GM18909 (cell line): ENCODE measurements around the gene CEACAM19.

Source experiments
- ATAC-seq: cut with Tn5 transposase; IDR thresholded peaks from one replicate; pipeline ENCODE4 v1.9.1; 2021; ENCODE audit warnings: mild to moderate bottlenecking; ENCODE audit not compliant: unreplicated experiment, poor library complexity

Gene CEACAM19

DNA sequence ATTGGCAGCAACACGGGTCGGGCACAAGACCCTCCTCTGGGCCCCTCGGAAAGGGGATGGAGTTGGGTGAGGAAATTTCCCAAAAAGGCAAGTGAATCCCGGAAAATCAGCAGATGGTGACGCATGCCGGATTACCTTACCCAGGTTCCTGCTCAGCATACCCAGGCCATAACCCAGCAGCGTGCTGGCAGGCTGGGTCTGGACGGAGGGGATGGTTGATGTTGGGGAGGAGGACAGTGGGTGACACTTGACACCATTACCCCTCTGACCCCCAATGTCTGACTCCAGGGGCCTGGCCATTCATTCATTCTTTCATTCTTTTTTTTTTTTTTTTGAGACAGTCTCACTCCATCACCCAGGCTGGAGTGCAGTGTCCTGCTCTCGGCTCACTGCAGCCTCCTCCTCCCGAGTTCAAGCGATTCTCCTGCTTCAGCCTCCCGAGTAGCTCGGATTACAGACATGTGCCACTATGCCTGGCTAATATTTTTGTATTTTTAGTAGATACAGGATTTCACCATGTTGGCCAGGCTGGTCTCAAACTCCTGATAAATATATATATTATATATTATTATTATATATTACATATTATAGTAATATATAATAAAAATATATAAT lies 26.8 kb upstream of the CEACAM19 start:
- ATAC-seq, result no peak

DNA sequence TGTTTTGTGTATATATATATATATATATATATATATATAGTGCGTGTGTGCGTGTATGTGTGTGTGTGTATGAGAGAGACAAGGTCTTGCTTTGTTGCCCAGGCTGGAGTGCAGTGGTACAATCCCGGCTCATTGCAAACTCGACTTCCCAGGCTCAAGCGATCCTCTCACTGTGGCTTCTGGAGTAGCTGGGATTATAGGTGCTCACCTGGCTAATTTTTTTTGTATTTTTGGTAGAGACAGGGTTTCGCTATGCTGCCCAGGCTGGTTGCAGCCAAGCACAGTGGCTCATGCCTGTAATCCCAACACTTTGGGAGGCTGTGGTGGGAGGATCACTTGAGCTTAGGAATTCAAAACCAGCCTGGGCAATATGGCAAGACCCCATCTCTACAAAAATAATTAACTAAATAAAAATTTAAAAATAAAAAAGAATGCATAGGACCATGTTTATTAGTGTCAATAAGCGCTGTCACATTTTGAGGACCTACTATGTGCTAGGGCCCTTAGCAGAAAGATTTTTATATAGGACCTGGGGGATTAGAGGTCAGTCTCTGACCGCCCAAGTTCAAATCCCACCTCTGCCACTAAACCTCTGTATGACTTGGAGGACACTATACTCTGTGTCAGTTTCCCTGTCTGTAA lies 25.8 kb upstream of the CEACAM19 start:
- no peak for ATAC-seq

DNA sequence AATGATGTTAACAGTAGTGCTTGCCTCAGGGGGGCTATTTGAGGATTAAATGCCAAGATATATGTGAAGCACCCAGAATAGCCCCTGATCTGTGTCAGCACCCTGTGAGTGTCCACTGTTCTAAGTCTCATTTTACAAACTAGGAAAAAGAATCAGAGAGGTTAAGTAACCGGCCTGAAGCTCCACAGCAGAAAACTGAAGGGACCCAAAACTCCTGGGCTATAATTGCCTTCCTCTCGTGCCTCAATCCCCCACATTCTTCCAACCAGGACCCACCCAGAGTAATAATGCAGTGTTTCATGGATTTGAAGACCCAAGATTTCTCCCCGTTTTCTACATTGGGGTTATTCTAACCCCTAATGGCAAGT lies 25.2 kb upstream of the CEACAM19 start:
- ATAC-seq, result no peak

DNA sequence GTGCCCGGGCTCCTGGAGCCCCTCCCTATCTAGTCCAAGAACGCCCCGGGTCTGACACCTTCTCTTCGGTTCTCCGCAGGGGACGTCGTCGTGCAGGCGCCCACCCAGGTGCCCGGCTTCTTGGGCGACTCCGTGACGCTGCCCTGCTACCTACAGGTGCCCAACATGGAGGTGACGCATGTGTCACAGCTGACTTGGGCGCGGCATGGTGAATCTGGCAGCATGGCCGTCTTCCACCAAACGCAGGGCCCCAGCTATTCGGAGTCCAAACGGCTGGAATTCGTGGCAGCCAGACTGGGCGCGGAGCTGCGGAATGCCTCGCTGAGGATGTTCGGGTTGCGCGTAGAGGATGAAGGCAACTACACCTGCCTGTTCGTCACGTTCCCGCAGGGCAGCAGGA lies 24.1 kb upstream of the CEACAM19 start:
- no peak for ATAC-seq

DNA sequence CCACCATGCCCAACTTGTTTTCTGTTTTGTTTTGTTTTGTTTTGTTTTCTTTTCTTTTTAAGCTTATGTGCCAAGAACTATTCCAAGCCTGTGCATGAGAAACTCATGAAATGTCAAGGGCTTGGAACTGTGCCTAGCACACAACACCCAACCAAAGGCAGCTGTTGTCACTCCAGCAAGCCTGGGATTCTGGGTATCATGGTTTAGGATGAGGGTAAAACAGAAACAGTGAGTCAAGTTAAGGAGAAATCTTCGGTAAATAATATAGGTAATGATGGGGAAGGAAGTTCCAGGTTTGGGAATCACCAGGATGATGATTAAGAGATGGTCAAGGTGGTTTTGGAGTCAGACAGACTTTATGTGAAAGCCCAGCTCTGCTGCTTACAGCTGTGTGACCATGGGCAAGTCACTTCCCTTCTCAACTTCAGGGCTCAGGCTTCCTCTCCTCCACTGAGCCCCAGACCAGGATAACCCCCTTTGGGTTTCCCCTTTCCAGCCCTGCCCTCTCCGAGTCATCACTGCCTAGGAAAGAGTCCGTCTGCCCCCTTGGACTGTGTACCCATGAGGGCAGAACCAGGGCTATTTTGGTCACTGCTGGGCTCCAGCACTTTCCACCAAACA lies 22.5 kb upstream of the CEACAM19 start:
- ATAC-seq, result no peak

DNA sequence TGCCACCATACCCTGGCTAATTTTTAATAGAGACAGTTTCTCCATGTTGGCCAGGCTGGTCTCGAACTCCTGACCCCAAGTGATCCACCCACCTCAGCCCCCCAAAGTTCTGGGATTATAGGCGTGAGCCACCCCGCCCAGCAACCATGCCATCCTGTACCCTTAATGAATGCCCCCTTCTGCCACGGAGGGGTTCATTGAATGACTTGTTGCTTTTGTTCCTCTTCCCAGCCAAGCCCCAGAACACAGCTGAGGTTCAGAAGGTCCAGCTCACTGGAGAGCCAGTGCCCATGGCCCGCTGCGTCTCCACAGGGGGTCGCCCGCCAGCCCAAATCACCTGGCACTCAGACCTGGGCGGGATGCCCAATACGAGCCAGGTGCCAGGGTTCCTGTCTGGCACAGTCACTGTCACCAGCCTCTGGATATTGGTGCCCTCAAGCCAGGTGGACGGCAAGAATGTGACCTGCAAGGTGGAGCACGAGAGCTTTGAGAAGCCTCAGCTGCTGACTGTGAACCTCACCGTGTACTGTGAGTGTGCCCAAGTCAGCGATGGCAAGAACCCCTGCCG lies 21.6 kb upstream of the CEACAM19 start:
- ATAC-seq, result no peak

DNA sequence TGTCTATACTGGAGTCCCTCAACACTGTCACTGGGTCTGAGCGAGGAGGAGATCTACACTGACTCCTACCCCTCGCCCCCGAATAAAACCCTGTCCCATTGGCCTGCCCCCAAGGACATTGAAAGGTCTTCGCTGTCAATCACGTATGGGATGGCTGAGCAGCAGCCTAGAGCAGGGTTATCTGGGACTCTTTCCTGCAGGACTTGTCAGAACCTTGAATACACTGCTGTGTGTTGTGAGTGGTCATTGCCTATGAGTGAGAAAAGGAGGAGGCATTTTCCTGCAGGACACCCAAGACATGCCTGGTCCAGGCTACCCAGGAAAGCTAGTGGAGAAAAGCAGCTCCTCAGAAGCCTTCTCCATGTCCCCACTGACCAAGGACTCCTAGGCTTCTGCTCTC lies 17.9 kb upstream of the CEACAM19 start:
- ATAC-seq, result no peak

DNA sequence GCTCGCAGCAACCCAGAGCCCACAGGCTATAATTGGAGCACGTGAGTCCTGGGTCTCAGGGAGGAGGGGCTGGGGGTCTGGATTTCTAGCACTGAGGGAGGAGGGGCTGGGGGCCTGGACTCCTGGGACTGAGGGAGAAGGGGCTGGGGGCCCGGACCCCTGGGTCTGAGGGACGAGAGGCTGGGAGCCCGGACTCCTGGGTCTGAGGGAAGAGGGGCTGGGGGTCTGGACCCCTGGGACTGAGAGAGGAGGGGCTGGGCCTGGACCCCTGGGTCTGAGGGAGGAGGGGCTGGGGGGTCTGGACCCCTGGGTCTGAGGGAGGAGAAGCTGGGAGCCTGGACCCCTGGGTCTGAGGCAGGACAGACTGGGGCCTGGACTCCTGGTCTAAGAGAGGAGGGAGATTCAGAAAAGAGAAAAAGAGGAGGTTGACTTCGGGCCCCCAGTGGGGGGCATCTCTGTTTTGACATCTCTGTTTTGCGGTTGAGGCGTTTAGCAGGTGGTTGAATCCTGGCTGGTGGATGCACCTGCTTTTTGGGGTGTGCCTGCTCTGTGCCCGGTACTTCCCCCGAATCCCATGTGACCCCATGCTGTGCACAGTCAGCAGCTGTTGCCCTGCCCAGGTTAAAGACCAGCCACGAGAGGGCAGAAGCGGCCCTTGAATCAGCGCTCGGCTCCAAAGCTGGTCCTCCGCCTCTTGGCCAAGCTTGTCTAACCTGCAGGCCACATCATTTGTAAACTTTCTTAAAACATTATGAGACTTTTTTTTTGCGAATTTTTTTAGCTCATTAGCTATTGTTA lies 17.1 kb upstream of the CEACAM19 start:
- ATAC-seq, result peak; percentile 85

DNA sequence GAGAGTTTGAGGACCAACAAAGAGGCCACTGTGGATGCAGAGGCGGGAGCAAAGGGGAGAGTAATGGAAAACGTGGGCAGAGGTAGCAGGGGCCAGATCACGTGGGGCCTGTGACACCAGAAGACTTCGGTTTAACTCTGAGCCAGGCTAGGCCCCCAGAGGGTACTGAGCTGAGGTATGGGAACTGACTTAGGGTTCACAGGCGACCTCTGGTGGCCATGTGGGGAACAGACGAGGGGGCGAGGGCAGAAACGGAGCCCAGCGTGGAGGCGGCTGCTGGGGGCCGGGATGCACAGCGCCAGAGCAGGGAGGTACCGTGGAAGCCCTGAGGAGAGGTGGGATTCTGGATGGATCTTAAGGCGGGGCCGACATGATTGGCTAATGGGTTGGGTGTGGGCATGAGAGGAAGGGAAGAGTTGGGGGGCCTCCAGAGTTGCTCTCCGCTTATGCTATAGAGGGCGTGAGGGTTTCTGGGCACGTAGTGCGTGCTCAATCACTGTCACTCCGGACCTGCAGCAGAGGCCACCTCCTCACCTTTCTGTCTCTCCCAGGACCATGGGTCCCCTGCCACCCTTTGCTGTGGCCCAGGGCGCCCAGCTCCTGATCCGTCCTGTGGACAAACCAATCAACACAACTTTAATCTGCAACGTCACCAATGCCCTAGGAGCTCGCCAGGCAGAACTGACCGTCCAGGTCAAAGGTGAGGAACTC lies 13.9 kb upstream of the CEACAM19 start:
- ATAC-seq, result peak; percentile 50

DNA sequence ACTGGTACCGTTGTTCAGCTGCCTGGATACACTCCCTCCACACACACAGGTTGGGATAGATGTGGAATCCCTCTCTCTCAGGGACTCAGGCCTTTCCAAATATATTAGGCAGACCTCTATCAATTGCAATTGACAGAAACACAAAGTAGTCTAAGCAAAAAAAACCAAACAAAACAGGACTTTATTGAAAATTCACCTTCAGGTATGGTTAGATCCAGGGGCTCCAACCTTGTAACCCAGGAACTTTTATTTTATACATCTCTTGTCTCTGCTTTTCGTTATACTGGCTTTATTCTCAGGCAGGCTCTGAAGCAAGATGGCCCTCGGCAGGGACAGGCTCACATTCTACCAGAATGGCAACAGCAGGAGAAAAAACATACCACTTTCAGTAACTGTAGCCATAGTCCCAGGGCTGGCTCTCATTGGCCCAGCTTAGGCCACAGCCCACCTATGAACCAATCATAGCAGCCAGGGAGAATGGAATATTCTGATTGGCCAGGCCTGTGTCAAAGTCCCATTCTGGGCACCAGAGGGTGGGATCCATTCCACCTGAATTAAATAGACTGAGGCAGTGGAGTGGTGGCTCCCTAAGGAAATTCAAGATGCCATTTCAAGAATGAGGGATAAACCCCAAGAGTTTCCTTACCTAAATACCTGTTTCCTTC lies 13.1 kb upstream of the CEACAM19 start:
- ATAC-seq, result no peak

DNA sequence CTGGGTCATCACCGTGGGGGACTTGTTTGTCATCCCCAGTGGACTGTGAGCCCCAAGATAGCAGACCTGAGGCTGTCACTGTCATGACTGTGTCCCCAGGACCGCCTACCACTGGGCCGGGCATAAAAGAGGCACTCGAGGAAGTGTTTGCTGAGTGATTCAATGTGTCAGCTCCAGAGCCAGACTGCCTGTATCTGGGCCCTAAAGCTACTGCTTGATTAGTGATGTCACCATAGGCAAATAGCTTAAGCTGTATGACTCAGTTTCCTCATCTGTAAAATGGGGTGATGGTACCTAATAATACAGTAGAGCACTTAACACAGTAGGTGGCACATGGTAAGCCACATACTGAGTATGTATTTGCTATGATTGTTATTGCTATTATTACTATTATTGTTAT lies 11.2 kb upstream of the CEACAM19 start:
- ATAC-seq, result no peak

DNA sequence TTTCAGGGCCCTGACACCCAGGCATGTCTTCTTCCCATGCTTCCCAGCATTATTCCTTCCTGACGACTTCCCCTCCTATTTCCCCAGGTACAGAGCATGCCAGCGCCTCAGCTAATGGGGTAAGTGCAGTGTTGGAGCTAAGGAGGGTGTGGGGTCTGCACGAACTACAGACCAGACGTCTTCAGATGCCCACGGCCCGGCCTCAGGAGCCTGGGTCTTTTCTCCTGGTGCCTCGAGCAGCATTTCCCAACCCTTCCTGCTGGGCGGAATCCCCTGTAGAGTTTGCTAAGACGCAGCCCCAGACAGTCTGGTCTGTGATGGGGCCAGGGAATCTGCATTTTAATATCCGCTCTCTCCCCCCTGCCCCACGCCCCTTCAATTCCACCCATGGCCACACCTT lies 10.1 kb upstream of the CEACAM19 start:
- no peak for ATAC-seq

DNA sequence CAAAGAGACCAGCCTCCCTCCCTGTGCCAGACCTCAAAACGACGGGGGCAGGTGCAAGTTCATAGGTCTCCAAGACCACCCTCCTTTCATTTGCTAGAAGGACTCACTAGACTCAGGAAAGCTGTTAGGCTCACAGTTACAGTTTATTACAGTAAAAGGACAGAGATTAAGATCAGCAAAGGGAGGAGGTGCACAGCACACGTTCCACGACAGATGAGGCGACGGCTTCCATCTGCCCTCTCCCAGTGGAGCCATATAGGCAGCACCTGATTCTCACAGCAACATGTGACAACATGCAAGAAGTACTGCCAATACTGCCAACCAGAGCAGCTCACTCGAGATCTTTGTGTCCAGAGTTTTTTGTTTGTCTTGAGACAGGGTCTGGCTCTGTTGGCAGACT lies 9.4 kb upstream of the CEACAM19 start:
- ATAC-seq, result no peak

DNA sequence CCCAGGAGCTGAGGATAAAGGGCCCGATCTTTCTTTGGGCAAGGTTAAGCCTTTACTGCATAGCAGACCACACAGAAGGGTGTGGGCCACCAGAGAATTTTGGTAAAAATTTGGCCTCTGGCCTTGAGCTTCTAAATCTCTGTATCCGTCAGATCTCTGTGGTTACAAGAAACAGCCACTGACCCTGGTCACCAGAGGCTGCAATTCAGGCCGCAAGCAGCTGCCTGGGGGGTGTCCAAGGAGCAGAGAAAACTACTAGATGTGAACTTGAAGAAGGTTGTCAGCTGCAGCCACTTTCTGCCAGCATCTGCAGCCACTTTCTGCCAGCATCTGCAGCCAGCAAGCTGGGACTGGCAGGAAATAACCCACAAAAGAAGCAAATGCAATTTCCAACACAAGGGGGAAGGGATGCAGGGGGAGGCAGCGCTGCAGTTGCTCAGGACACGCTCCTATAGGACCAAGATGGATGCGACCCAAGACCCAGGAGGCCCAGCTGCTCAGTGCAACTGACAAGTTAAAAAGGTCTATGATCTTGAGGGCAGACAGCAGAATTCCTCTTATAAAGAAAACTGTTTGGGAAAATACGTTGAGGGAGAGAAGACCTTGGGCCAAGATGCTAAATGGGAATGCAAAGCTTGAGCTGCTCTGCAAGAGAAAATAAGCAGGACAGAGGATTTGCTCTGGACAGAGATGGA lies 8.4 kb upstream of the CEACAM19 start:
- no peak for ATAC-seq

DNA sequence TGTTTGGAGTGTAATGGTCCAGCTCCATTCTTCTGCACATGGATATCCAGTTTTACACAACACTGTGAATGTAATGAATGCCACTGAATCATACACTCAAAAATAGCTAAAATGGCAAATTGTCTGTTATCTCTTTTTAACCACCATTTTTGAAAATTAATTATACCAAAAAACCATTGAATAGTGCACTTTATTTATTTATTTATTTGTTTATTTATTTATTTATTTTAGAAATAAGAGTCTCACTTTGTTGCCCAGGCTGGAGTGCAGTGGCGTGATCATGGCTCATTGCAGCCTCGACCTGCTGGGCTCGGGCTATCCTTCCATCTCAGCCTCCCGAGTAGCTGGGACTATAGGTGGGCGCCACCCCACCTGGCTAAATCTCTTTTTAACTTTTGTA lies 7.3 kb upstream of the CEACAM19 start:
- no peak for ATAC-seq

DNA sequence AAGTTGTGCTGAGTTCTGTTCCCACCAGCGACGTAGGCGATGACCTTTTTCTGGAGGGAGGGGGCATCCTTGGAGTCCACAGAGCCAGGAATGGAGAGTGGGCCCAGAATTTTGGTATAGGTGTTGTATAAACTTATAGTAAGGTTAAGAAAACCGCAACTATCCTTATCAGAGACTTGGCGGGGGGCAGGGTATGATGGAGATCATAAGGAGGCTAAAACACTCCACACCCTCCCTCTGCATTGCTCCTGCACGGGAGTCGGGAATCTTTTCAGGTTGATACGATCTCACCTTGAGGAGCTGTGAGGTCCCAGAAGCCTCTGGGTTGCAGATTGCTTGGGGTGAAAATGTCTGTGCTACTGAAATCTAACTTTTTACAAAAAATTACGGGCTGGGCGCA lies 6.3 kb upstream of the CEACAM19 start:
- no peak for ATAC-seq

DNA sequence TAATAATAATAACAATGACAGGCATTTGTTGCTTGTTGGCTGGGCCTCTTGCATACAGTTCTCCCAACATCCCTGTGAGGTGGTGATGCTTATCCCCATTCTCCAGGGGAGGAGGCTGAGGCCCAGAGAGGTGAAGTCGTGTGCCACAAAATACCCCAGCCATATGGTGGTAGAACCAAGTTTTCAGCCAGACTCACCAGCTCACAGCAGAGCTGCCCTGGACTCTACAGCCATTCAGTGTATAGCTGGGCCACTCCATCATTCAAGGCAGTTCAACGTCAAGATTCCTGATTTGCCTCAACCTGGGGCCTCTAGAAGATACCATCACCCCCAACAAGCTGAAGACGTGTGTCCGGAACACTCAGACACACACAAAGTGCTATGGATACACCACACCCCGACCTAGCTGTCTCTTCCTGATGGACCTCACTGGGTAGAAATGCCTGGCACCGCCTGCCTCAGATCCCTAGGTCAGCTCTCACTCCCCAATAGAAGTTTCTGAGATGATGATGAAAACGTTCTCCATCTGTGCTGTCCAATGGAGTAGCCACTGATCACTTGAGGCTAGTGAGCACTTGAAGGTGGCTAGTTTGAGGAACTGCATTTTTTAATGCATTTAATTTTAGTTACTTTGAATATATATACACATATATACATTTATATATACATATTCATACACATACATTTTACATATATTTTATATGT lies 4.3 kb upstream of the CEACAM19 start:
- ATAC-seq, result no peak

DNA sequence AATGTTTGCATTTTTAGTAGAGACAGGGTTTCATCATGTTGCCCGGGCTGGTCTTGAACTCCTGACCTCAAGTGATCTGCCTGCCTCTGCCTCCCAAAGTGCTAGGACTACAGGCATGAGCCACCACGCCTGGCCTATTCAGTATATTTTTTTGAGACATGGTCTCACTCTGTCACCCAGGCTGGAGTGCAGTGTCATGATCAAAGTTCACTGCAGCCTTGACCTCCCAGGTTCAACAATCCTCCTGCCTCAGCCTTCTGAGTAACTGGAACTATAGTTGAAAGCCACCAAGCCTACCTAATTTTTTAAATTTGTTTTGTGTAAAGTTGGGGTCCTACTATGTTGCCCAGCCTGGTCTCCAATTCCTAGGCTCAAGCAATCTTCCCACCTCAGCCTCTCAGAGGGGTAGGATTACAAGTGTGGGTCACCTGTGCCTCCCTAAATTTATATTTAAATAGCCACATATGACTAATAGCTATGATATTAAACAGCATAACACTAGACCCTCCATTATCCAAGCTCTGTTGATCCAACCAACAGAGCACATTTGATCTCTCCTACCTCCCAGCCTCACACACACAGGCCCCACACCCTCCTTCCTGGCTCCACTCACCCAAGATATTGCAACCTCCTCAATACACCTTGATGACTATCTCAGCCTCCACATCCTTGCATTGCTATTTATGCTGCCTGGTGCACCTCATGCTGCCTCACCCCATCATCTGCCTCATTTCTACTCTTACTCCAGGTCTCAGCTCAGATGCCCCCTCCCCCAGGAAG lies 2.1 kb upstream of the CEACAM19 start:
- no peak for ATAC-seq
